WTC11 (cell line): ENCODE data around the gene TTLL10. TPM values are rescaled to one million over a fixed set of nuclear protein-coding genes. Genes with fewer than 3 reads are reported as not detected.

Experiments
- ATAC-seq: fragments of 200-7000 bp; cut with Tn5 transposase; 2 replicates; pipeline ENCODE4 v1.10.0; 2021; ENCODE audit warnings: mild to moderate bottlenecking, moderate library complexity
- CTCF ChIA-PET: fragments of 300-600 bp; sonication (Branson Sonifier 250); formaldehyde crosslinking; loops from one replicate; lab custom pipeline; 2021; ENCODE audit warnings: antibody characterized with exemption; lab: Charles Lee
- POLR2A ChIA-PET: fragments of 350-600 bp; sonication (Branson Sonifier 250); formaldehyde crosslinking; loops from one replicate; lab custom pipeline; 2021; ENCODE audit warnings: antibody characterized with exemption; lab: Charles Lee
- DNase-seq: peaks from one replicate; pipeline ENCODE4 v3.0.0; 2021; ENCODE audit warnings: low spot score
- H3K27ac Mint-ChIP-seq: 2 replicates; pipeline ENCODE4 v1.8.0; 2021; ENCODE audit warnings: mixed read lengths
- H3K27me3 Mint-ChIP-seq: 2 replicates; pipeline ENCODE4 v1.8.0; 2021; ENCODE audit warnings: low read depth, mild to moderate bottlenecking, moderate library complexity, mixed read lengths
- H3K36me3 Mint-ChIP-seq: 2 replicates; pipeline ENCODE4 v1.8.0; 2021; ENCODE audit warnings: mixed read lengths
- H3K4me1 Mint-ChIP-seq: 2 replicates; pipeline ENCODE4 v1.8.0; 2022; ENCODE audit warnings: mixed read lengths
- H3K4me3 Mint-ChIP-seq: 2 replicates; pipeline ENCODE4 v1.8.0; 2021; ENCODE audit warnings: mild to moderate bottlenecking, moderate library complexity, mixed read lengths
- H3K9me3 Mint-ChIP-seq: 2 replicates; pipeline ENCODE4 v1.8.0; 2021; ENCODE audit warnings: mixed read lengths
- CBFB ChIP-seq: sonication (generic); formaldehyde crosslinking; IDR thresholded peaks from 2 replicates; pipeline ENCODE4 v1.8.1; 2022; ENCODE audit warnings: mild to moderate bottlenecking, low read depth, missing genetic modification reagents
- CREB1 ChIP-seq: sonication (generic); formaldehyde crosslinking; IDR thresholded peaks from 2 replicates; pipeline ENCODE4 v1.8.0; 2023; ENCODE audit warnings: mild to moderate bottlenecking, missing genetic modification reagents
- E2F1 ChIP-seq: sonication (generic); formaldehyde crosslinking; IDR thresholded peaks from 2 replicates; pipeline ENCODE4 v1.8.0; 2022; ENCODE audit warnings: mild to moderate bottlenecking, missing genetic modification reagents
- ELF4 ChIP-seq: sonication (generic); formaldehyde crosslinking; IDR thresholded peaks from 2 replicates; pipeline ENCODE4 v1.8.1; 2022; ENCODE audit warnings: low read depth, mild to moderate bottlenecking, moderate library complexity, missing genetic modification reagents
- ETV6 ChIP-seq: sonication (generic); formaldehyde crosslinking; IDR thresholded peaks from 2 replicates; pipeline ENCODE4 v1.8.1; 2022; ENCODE audit warnings: mild to moderate bottlenecking, missing genetic modification reagents
- HMGA2 ChIP-seq: fragments of 250-450 bp; sonication (Bioruptor Pico); IDR thresholded peaks from 2 replicates; pipeline ENCODE4 v1.4.0; 2021; ENCODE audit warnings: mild to moderate bottlenecking, moderate library complexity
- JAZF1 ChIP-seq: fragments of 250-450 bp; sonication (Bioruptor Pico); IDR thresholded peaks from 2 replicates; pipeline ENCODE4 v1.9.0; 2021; ENCODE audit warnings: moderate library complexity, mild to moderate bottlenecking, inconsistent platforms
- MYBL2 ChIP-seq: sonication (generic); formaldehyde crosslinking; IDR thresholded peaks from 2 replicates; pipeline ENCODE4 v1.8.1; 2023; ENCODE audit warnings: mild to moderate bottlenecking, moderate library complexity, missing genetic modification reagents
- NR1H2 ChIP-seq: sonication (generic); formaldehyde crosslinking; IDR thresholded peaks from 2 replicates; pipeline ENCODE4 v1.9.0; 2021; ENCODE audit warnings: mild to moderate bottlenecking, moderate library complexity, missing genetic modification reagents
- NR2C2 ChIP-seq: sonication (generic); formaldehyde crosslinking; IDR thresholded peaks from 2 replicates; pipeline ENCODE4 v1.8.0; 2022; ENCODE audit warnings: mild to moderate bottlenecking, missing genetic modification reagents
- RELA ChIP-seq: sonication (generic); formaldehyde crosslinking; IDR thresholded peaks from 2 replicates; pipeline ENCODE4 v1.8.1; 2022; ENCODE audit warnings: missing genetic modification reagents, mild to moderate bottlenecking, borderline replicate concordance
- SMAD3 ChIP-seq: sonication (generic); formaldehyde crosslinking; IDR thresholded peaks from 2 replicates; pipeline ENCODE4 v1.8.0; 2022; ENCODE audit warnings: missing genetic modification reagents, mild to moderate bottlenecking, borderline replicate concordance
- SP1 ChIP-seq: sonication (generic); formaldehyde crosslinking; conservative IDR thresholded peaks from 2 replicates; pipeline ENCODE4 v1.8.1; 2022; ENCODE audit warnings: missing genetic modification reagents
- STAT6 ChIP-seq: sonication (generic); formaldehyde crosslinking; conservative IDR thresholded peaks from 2 replicates; pipeline ENCODE4 v1.8.1; 2023; ENCODE audit warnings: mild to moderate bottlenecking, low read depth, missing genetic modification reagents, moderate library complexity
- ZNF121 ChIP-seq: sonication (generic); formaldehyde crosslinking; IDR thresholded peaks from 2 replicates; pipeline ENCODE4 v1.8.0; 2023; ENCODE audit warnings: missing genetic modification reagents
- ZNF138 ChIP-seq: sonication (generic); formaldehyde crosslinking; conservative IDR thresholded peaks from 2 replicates; pipeline ENCODE4 v1.8.1; 2022; ENCODE audit warnings: mild to moderate bottlenecking, moderate library complexity, missing genetic modification reagents
- ZNF263 ChIP-seq: sonication (generic); formaldehyde crosslinking; IDR thresholded peaks from 2 replicates; pipeline ENCODE4 v1.8.1; 2022; ENCODE audit warnings: low read depth, mild to moderate bottlenecking, moderate library complexity, missing genetic modification reagents
- ZNF416 ChIP-seq: fragments of 250-450 bp; sonication (Bioruptor Pico); IDR thresholded peaks from 2 replicates; pipeline ENCODE4 v1.9.0; 2021; ENCODE audit warnings: mild to moderate bottlenecking, inconsistent platforms
- total RNA-seq: library from RNA; stranded (reverse); gene quantifications from 3 replicates; pipeline ENCODE4 v1.2.3, GENCODE V29; 2021
- TF ChIP-seq, protein P1 (sequence below): fragments of 250-450 bp; sonication (Bioruptor Pico); IDR thresholded peaks from 2 replicates; pipeline ENCODE4 v1.9.0; 2021; ENCODE audit warnings: moderate library complexity, mild to moderate bottlenecking, inconsistent platforms, borderline replicate concordance
- TF ChIP-seq, protein P2 (sequence below): fragments of 250-450 bp; sonication (Bioruptor Pico); IDR thresholded peaks from 2 replicates; pipeline ENCODE4 v1.8.0; 2021; ENCODE audit warnings: mild to moderate bottlenecking
- TF ChIP-seq, protein P3 (sequence below): sonication (generic); formaldehyde crosslinking; IDR thresholded peaks from 2 replicates; pipeline ENCODE4 v1.8.1; 2023; ENCODE audit warnings: mild to moderate bottlenecking, missing genetic modification reagents, moderate library complexity
- TF ChIP-seq, protein P4 (sequence below): fragments of 250-450 bp; sonication (Bioruptor Pico); IDR thresholded peaks from 2 replicates; pipeline ENCODE4 v1.9.0; 2021; ENCODE audit warnings: mild to moderate bottlenecking
- TF ChIP-seq, protein P5 (sequence below): fragments of 250-450 bp; sonication (Bioruptor Pico); IDR thresholded peaks from 2 replicates; pipeline ENCODE4 v1.9.0; 2021; ENCODE audit warnings: mild to moderate bottlenecking

Gene TTLL10
- total RNA-seq, 1 experiment from 2014 or later = 1.1 TPM

GRCh38 chr1:1240348-1240732 lies 66.7 kb downstream of the TTLL10 start (continued):
- TF ChIP-seq JAZF1 (CRISPR knock-in tag) (no peak), RELA (CRISPR knock-in tag) (no peak), ZNF416 (CRISPR knock-in tag) (no peak), SMAD3 (CRISPR knock-in tag) (no peak), NR1H2 (CRISPR knock-in tag) (no peak), MYBL2 (CRISPR knock-in tag) (no peak), CBFB (CRISPR knock-in tag) (no peak)
- TF ChIP-seq, protein P1, sequence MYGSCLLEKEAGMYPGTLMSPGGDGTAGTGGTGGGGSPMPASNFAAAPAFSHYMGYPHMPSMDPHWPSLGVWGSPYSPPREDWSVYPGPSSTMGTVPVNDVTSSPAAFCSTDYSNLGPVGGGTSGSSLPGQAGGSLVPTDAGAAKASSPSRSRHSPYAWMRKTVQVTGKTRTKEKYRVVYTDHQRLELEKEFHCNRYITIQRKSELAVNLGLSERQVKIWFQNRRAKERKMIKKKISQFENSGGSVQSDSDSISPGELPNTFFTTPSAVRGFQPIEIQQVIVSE (CRISPR knock-in tag) = no peak
- TF ChIP-seq, protein P2, sequence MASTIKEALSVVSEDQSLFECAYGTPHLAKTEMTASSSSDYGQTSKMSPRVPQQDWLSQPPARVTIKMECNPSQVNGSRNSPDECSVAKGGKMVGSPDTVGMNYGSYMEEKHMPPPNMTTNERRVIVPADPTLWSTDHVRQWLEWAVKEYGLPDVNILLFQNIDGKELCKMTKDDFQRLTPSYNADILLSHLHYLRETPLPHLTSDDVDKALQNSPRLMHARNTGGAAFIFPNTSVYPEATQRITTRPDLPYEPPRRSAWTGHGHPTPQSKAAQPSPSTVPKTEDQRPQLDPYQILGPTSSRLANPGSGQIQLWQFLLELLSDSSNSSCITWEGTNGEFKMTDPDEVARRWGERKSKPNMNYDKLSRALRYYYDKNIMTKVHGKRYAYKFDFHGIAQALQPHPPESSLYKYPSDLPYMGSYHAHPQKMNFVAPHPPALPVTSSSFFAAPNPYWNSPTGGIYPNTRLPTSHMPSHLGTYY (CRISPR knock-in tag) = no peak
- TF ChIP-seq, protein P3, sequence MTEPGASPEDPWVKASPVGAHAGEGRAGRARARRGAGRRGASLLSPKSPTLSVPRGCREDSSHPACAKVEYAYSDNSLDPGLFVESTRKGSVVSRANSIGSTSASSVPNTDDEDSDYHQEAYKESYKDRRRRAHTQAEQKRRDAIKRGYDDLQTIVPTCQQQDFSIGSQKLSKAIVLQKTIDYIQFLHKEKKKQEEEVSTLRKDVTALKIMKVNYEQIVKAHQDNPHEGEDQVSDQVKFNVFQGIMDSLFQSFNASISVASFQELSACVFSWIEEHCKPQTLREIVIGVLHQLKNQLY (CRISPR knock-in tag) = no peak
- TF ChIP-seq, all 79 proteins: peak for 0

DNA sequence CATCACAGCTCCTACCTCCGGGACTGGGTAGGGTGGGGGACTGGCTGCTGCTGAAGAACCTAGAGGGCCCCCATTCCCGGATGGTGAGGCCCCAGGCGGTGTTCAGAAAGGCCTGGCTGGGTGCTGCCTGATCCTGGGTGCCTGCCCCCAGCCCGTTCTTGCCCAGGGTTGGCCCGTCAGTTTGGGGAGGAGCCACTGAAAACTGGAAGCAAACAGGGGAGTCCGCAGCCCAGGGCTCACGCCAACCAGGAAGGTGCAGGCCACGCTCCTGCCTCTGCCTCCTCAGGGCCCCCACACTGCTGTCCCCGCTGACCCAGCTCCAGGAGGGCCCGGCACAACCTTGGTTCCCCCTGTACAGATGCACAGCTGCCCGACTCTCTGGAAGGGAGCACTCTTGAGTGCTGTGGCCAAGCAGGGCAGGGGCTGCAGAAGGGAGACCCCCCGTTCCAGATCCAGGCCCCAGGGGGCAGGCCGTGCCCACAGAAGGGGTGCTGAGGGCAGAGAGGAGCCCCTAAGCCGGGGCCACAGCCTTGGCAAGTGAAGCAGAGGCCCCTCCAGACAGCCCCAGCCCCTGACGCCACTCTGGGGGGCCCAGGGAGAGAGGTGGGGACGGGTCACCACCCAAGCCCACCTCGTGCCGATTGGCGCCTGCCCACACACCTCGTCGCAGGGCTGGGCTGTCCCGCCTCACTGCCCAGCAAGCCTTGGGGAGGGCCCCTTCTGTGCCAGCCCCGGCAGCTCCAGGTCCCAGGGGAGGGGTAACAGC lies 67.3 kb downstream of the TTLL10 start:
- Mint-ChIP-seq H3K27me3 (no peaks in the 10 kb centered on the region), H3K27ac (no peak overlapping the region)
- CTCF ChIA-PET = no interaction called here
- no peak for ATAC-seq
- TF ChIP-seq HMGA2 (CRISPR knock-in tag) = no peak
- no peak for TF ChIP-seq CREB1 (CRISPR knock-in tag)
- no peak for TF ChIP-seq E2F1 (CRISPR knock-in tag)
- TF ChIP-seq, protein P4, sequence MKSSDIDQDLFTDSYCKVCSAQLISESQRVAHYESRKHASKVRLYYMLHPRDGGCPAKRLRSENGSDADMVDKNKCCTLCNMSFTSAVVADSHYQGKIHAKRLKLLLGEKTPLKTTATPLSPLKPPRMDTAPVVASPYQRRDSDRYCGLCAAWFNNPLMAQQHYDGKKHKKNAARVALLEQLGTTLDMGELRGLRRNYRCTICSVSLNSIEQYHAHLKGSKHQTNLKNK = no peak
- no peak for TF ChIP-seq ZNF138 (CRISPR knock-in tag)
- no peak for TF ChIP-seq ZNF121
- TF ChIP-seq ZNF263 (CRISPR knock-in tag) = peak; percentile 30; the same call in 1 of the 2 replicates
- TF ChIP-seq NR2C2 (CRISPR knock-in tag) = no peak
- no peak for TF ChIP-seq ELF4
- TF ChIP-seq, all 79 proteins: peak for 1
- no peak overlapping the region for H3K4me3 Mint-ChIP-seq
- no peaks in the 10 kb centered on the region for H3K36me3 Mint-ChIP-seq
- POLR2A ChIA-PET = no interaction called here
- no peaks in the 10 kb centered on the region for H3K9me3 Mint-ChIP-seq
- no peak for DNase-seq
- H3K4me1 Mint-ChIP-seq = no peaks in the 10 kb centered on the region

DNA sequence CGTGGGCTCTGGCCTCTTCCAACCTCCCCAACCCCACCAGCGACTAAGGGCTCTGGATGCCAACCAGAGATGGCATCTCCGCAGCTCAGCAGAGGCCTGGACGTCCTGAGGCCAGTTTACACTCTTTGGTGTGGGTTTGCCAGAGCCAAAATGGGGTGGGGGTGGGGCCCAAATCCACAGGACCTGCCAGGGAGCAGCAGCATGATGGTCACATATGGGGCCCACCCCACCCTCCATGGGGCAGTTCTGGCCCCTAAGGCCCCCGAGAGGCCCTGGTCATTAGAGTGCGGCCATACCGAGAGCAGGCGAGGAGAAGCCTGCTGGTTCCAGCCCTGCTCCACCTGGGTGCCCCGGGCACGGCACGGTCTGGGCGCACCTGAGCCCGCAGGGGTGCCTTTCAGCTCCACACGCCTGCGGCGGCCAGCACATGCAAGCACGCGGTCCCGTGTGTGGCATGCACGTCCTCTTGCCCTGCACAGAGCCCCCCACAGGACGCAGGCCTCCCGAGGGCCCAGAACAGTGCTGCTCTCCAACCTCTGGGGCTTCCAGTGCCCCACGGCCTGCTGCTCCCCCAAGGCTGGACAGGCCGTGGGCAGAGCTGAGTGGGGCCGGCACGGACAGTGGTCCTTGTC lies 68.0 kb downstream of the TTLL10 start:
- Mint-ChIP-seq H3K27me3 (no peaks in the 10 kb centered on the region), H3K27ac (no peak overlapping the region), H3K36me3 (no peaks in the 10 kb centered on the region), H3K4me3 (no peak overlapping the region), H3K9me3 (no peaks in the 10 kb centered on the region), H3K4me1 (no peaks in the 10 kb centered on the region)
- ATAC-seq (no peak), DNase-seq (no peak)
- ChIA-PET CTCF (interaction anchor here (1.1 kb wide), 1 partner anchor 63 kb away, joined by 3 read pairs; no protein-coding TSS in a partner anchor), POLR2A (no interaction called here)
- TF ChIP-seq SP1 (CRISPR knock-in tag) (no peak), STAT6 (CRISPR knock-in tag) (no peak), MYBL2 (CRISPR knock-in tag) (no peak), ETV6 (CRISPR knock-in tag) (no peak)
- TF ChIP-seq, protein P5, sequence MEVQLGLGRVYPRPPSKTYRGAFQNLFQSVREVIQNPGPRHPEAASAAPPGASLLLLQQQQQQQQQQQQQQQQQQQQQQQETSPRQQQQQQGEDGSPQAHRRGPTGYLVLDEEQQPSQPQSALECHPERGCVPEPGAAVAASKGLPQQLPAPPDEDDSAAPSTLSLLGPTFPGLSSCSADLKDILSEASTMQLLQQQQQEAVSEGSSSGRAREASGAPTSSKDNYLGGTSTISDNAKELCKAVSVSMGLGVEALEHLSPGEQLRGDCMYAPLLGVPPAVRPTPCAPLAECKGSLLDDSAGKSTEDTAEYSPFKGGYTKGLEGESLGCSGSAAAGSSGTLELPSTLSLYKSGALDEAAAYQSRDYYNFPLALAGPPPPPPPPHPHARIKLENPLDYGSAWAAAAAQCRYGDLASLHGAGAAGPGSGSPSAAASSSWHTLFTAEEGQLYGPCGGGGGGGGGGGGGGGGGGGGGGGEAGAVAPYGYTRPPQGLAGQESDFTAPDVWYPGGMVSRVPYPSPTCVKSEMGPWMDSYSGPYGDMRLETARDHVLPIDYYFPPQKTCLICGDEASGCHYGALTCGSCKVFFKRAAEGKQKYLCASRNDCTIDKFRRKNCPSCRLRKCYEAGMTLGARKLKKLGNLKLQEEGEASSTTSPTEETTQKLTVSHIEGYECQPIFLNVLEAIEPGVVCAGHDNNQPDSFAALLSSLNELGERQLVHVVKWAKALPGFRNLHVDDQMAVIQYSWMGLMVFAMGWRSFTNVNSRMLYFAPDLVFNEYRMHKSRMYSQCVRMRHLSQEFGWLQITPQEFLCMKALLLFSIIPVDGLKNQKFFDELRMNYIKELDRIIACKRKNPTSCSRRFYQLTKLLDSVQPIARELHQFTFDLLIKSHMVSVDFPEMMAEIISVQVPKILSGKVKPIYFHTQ (CRISPR knock-in tag) = no peak
